K562 (cell line): ENCODE measurements around the gene AGFG2. TPM values are rescaled to one million over a fixed set of nuclear protein-coding genes. Genes with fewer than 3 reads are reported as not detected.

Experiments used
- BDP1 ChIP-seq: IDR thresholded peaks from 3 replicates; pipeline ENCODE4 v1.6.1; 2011; ENCODE audit not compliant: insufficient read length, insufficient read depth
- ETS2 ChIP-seq: IDR thresholded peaks from 2 replicates; pipeline ENCODE4 v1.6.1; 2016; ENCODE audit warnings: borderline replicate concordance, missing genetic modification characterization, mild to moderate bottlenecking, moderate library complexity, missing compliant biosample characterization; ENCODE audit not compliant: poor library complexity, severe bottlenecking
- KDM5B ChIP-seq: fragments of 200-600 bp; sonication (generic); IDR thresholded peaks from 2 replicates; pipeline ENCODE4 v1.6.1; 2012; ENCODE audit warnings: low read depth, mild to moderate bottlenecking, moderate library complexity, low read length, control low read depth, inconsistent platforms; ENCODE audit not compliant: insufficient replicate concordance
- NELFE ChIP-seq: IDR thresholded peaks from 2 replicates; pipeline ENCODE4 v1.6.1; 2011; ENCODE audit warnings: mild to moderate bottlenecking; ENCODE audit not compliant: insufficient read depth, insufficient read length
- POLR2H ChIP-seq: IDR thresholded peaks from 2 replicates; pipeline ENCODE4 v1.6.1; 2016; ENCODE audit warnings: missing genetic modification characterization, low read depth, mild to moderate bottlenecking, control low read depth, missing compliant biosample characterization, moderate library complexity
- RHOXF2B ChIP-seq: fragments of 250-450 bp; sonication (Bioruptor Pico); conservative IDR thresholded peaks from 2 replicates; pipeline ENCODE4 v1.5.1; 2021
- SAFB2 ChIP-seq: fragments of 200-400 bp; formaldehyde crosslinking; IDR thresholded peaks from 2 replicates; pipeline ENCODE4 v1.6.1; 2018; ENCODE audit warnings: borderline replicate concordance, low read length, low read depth, moderate library complexity; ENCODE audit not compliant: severe bottlenecking
- SREBF1 ChIP-seq: fragments of 150-350 bp; IDR thresholded peaks from 2 replicates; pipeline ENCODE4 v1.6.1; 2014; ENCODE audit warnings: antibody characterized with exemption, low read depth, low read length, borderline replicate concordance
- SRSF7 ChIP-seq: fragments of 200-400 bp; formaldehyde crosslinking; optimal IDR thresholded peaks from 2 replicates; pipeline ENCODE3; 2017; ENCODE audit warnings: mild to moderate bottlenecking, low read depth, low read length
- TRIM24 ChIP-seq, 2 experiments: fragments of 450-650 bp; IDR thresholded peaks; 2 replicates each; pipeline ENCODE4 v1.6.1; 2016
- ZKSCAN8 ChIP-seq: fragments of 200-800 bp; sonication (Bioruptor generic); IDR thresholded peaks from 2 replicates; pipeline ENCODE4 v1.6.1; 2016; ENCODE audit warnings: missing genetic modification characterization, missing compliant biosample characterization
- polyA plus RNA-seq, 8 experiments: library from polyadenylated mRNA; depleted of rRNA in 4 of 8; stranded (reverse) in 5 of 8; unstranded in 3 of 8; fragments of >200 nt; fragmentation: Nextera tagmentation in 2 of 8; fragmentation: Illumina TruSeq in 1 of 8; extraction: Ambion mirVana in 2 of 8; extraction: Trizol in 1 of 8; gene quantifications; 2 replicates each; pipeline versions ENCODE4 v1.2.1 to v1.2.3, GENCODE V29; 2011 to 2014; ENCODE audit warnings: inconsistent platforms in 1 of 8, missing spikeins in 1 of 8
- total RNA-seq, 7 experiments: library from RNA; depleted of rRNA in 6 of 7; stranded (reverse); fragments of >200 nt in 6 of 7; fragmentation: Illumina TruSeq in 2 of 7; extraction: Trizol in 2 of 7; gene quantifications; 2 replicates each; pipeline versions ENCODE4 v1.2.1 to v1.2.3, GENCODE V29; 2011 to 2021; ENCODE audit warnings: low replicate concordance in 1 of 7
- TF ChIP-seq, protein P1 (sequence below): fragments of 450-650 bp; IDR thresholded peaks from 2 replicates; pipeline ENCODE4 v1.6.1; 2016; ENCODE audit warnings: mild to moderate bottlenecking, moderate library complexity
- TF ChIP-seq, protein P2 (sequence below): IDR thresholded peaks from 3 replicates; pipeline ENCODE4 v1.6.1; 2011; ENCODE audit warnings: borderline replicate concordance, mild to moderate bottlenecking; ENCODE audit not compliant: insufficient read length, insufficient read depth
- TF ChIP-seq, protein P3 (sequence below): sonication (generic); formaldehyde crosslinking; IDR thresholded peaks from 2 replicates; pipeline ENCODE4 v1.8.0; 2022; ENCODE audit warnings: mild to moderate bottlenecking, missing genetic modification reagents

The AGFG2 gene
- total and polyA plus RNA-seq, 9 of the 15 experiments (the other 6 are each of a cell fraction or from before 2014, with no cell fraction given): 0.31 to 23.1 (median 6.5) TPM

DNA sequence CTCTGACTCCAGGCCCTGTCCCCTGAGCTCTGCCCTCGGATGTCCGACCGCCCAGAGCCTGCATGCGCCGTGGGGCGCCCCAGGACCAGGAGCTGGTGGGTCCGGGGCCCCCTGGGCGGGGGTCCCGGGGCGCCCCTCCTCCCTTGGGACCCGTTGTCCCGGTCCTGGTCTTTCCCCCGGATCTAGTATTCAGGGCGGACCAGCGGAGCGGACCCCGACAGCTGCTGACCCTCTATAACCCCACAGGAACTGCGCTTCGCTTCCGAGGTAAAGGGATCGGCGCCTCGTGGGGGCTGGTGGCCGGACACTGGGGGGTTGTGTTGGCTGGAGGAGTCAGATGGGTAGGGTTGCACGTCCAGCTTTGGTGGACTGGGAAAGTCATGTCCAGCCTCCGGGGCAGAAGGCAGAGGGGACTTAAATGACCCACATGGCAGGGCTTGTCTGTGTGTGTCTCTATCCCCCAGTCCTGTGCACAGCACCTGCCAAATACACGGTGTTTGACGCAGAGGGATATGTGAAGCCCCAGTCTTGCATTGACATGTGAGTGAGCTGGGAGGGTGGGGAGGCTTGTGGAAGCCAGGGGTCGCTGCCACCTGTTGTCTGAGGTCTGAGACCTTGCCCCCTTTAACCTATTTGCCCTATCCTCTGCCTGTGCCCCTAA, 73.9 kb downstream of the AGFG2 start (continued):
- no peak for TF ChIP-seq SRSF7
- no peak for TF ChIP-seq ETS2 (tag)
- TF ChIP-seq SREBF1: no peak
- TF ChIP-seq, protein P1, sequence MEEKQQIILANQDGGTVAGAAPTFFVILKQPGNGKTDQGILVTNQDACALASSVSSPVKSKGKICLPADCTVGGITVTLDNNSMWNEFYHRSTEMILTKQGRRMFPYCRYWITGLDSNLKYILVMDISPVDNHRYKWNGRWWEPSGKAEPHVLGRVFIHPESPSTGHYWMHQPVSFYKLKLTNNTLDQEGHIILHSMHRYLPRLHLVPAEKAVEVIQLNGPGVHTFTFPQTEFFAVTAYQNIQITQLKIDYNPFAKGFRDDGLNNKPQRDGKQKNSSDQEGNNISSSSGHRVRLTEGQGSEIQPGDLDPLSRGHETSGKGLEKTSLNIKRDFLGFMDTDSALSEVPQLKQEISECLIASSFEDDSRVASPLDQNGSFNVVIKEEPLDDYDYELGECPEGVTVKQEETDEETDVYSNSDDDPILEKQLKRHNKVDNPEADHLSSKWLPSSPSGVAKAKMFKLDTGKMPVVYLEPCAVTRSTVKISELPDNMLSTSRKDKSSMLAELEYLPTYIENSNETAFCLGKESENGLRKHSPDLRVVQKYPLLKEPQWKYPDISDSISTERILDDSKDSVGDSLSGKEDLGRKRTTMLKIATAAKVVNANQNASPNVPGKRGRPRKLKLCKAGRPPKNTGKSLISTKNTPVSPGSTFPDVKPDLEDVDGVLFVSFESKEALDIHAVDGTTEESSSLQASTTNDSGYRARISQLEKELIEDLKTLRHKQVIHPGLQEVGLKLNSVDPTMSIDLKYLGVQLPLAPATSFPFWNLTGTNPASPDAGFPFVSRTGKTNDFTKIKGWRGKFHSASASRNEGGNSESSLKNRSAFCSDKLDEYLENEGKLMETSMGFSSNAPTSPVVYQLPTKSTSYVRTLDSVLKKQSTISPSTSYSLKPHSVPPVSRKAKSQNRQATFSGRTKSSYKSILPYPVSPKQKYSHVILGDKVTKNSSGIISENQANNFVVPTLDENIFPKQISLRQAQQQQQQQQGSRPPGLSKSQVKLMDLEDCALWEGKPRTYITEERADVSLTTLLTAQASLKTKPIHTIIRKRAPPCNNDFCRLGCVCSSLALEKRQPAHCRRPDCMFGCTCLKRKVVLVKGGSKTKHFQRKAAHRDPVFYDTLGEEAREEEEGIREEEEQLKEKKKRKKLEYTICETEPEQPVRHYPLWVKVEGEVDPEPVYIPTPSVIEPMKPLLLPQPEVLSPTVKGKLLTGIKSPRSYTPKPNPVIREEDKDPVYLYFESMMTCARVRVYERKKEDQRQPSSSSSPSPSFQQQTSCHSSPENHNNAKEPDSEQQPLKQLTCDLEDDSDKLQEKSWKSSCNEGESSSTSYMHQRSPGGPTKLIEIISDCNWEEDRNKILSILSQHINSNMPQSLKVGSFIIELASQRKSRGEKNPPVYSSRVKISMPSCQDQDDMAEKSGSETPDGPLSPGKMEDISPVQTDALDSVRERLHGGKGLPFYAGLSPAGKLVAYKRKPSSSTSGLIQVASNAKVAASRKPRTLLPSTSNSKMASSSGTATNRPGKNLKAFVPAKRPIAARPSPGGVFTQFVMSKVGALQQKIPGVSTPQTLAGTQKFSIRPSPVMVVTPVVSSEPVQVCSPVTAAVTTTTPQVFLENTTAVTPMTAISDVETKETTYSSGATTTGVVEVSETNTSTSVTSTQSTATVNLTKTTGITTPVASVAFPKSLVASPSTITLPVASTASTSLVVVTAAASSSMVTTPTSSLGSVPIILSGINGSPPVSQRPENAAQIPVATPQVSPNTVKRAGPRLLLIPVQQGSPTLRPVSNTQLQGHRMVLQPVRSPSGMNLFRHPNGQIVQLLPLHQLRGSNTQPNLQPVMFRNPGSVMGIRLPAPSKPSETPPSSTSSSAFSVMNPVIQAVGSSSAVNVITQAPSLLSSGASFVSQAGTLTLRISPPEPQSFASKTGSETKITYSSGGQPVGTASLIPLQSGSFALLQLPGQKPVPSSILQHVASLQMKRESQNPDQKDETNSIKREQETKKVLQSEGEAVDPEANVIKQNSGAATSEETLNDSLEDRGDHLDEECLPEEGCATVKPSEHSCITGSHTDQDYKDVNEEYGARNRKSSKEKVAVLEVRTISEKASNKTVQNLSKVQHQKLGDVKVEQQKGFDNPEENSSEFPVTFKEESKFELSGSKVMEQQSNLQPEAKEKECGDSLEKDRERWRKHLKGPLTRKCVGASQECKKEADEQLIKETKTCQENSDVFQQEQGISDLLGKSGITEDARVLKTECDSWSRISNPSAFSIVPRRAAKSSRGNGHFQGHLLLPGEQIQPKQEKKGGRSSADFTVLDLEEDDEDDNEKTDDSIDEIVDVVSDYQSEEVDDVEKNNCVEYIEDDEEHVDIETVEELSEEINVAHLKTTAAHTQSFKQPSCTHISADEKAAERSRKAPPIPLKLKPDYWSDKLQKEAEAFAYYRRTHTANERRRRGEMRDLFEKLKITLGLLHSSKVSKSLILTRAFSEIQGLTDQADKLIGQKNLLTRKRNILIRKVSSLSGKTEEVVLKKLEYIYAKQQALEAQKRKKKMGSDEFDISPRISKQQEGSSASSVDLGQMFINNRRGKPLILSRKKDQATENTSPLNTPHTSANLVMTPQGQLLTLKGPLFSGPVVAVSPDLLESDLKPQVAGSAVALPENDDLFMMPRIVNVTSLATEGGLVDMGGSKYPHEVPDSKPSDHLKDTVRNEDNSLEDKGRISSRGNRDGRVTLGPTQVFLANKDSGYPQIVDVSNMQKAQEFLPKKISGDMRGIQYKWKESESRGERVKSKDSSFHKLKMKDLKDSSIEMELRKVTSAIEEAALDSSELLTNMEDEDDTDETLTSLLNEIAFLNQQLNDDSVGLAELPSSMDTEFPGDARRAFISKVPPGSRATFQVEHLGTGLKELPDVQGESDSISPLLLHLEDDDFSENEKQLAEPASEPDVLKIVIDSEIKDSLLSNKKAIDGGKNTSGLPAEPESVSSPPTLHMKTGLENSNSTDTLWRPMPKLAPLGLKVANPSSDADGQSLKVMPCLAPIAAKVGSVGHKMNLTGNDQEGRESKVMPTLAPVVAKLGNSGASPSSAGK: peak; percentile 26; the same call in 1 of the 2 replicates
- TF ChIP-seq SAFB2: no peak
- peak; percentile 2 for TF ChIP-seq KDM5B
- TF ChIP-seq, protein P2, sequence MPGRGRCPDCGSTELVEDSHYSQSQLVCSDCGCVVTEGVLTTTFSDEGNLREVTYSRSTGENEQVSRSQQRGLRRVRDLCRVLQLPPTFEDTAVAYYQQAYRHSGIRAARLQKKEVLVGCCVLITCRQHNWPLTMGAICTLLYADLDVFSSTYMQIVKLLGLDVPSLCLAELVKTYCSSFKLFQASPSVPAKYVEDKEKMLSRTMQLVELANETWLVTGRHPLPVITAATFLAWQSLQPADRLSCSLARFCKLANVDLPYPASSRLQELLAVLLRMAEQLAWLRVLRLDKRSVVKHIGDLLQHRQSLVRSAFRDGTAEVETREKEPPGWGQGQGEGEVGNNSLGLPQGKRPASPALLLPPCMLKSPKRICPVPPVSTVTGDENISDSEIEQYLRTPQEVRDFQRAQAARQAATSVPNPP: no peak
- TF ChIP-seq TRIM24 (IDR thresholded peaks at IDR 0.05): no peak
- no peak for TF ChIP-seq POLR2H (tag)
- TF ChIP-seq ZKSCAN8 (CRISPR knock-in tag): no peak
- no peak for TF ChIP-seq RHOXF2B
- no peak for TF ChIP-seq NELFE
- TF ChIP-seq, protein P3, sequence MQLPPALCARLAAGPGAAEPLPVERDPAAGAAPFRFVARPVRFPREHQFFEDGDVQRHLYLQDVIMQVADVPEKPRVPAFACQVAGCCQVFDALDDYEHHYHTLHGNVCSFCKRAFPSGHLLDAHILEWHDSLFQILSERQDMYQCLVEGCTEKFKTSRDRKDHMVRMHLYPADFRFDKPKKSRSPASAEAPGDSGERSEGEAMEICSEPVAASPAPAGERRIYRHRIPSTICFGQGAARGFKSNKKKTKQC: no peak
- TF ChIP-seq BDP1: no peak
